GM13976 (cell line): Measurements from ENCODE around the gene HOXD10.

Experiments used
- DNase-seq: peaks from one replicate; pipeline ENCODE4 v3.0.0; 2012; ENCODE audit warnings: low spot score
- in situ Hi-C: fragments of 300-500 bp; cut with MboI; formaldehyde crosslinking; loops from one replicate; pipeline ENCODE4 v1.12.0; 2022; ENCODE audit warnings: low sequenced_read_pairs, mixed read lengths, inconsistent platforms; ENCODE audit not compliant: unreplicated experiment
- TF ChIP-seq, protein P1 (sequence below): IDR thresholded peaks from 2 replicates; pipeline ENCODE4 v1.5.1; 2012; ENCODE audit warnings: borderline replicate concordance, mild to moderate bottlenecking; ENCODE audit not compliant: insufficient read depth; ENCODE audit errors: extremely low read depth, missing control alignments, control extremely low read depth

The HOXD10 gene

DNA sequence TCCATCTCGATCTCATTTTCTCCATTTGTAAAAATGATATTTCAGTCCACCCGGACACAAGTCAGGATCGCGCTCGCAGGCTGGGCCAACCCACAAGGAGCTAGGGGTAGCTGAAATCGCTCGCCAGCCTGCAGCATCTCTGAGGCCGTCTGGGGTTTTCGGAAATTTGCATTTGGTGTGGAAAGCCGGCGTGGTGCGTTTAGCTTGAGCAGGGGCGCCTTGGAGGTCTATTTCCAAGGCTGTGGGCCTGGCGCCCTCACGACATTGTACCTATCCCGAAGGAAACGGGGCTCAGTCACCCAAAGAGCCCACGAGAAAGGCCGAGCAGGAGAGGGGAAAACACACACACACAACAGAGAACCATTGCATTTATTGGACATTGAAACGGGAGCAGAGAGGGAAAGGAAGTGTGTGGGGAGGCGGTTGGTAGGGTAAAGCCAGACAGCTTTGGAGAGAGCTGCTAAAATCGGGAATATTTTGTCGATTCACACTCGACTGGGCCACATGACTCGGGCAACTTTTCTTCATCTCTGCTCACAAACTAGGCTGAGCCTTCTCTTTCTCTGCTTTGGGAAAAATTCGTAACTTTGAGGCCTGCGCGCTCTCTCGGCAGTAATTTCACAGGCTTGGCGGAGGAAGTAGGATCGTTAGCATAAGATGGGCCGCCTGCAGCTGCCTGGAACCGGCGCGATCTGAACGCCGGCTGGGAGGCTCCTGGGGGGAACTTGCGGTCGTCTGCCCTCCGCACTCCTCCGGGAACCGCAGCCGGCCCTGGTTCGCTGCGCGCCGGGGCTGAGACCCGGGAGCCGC, 11.8 kb downstream of the HOXD10 start:
- in situ Hi-C loops = loop anchor here (10.0 to 25.0 kb wide), 2 partner anchors 684 to 1026 kb away; no protein-coding TSS in a partner anchor
- no peak for DNase-seq
- TF ChIP-seq, protein P1, sequence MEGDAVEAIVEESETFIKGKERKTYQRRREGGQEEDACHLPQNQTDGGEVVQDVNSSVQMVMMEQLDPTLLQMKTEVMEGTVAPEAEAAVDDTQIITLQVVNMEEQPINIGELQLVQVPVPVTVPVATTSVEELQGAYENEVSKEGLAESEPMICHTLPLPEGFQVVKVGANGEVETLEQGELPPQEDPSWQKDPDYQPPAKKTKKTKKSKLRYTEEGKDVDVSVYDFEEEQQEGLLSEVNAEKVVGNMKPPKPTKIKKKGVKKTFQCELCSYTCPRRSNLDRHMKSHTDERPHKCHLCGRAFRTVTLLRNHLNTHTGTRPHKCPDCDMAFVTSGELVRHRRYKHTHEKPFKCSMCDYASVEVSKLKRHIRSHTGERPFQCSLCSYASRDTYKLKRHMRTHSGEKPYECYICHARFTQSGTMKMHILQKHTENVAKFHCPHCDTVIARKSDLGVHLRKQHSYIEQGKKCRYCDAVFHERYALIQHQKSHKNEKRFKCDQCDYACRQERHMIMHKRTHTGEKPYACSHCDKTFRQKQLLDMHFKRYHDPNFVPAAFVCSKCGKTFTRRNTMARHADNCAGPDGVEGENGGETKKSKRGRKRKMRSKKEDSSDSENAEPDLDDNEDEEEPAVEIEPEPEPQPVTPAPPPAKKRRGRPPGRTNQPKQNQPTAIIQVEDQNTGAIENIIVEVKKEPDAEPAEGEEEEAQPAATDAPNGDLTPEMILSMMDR = no peak

GRCh38 chr2:176128982-176129796, 12.6 kb downstream of the HOXD10 start, which contains the start of gene HOXD8:
Gene HOXD8, plus strand, starts transcription at chr2:176129705. Its CDS starts 662 bp downstream, at chr2:176130367.
- in situ Hi-C loops = loop anchor here (10.0 to 25.0 kb wide), 2 partner anchors 683 to 1026 kb away; no protein-coding TSS in a partner anchor
- TF ChIP-seq, protein P1 = no peak
- DNase-seq = no peak

DNA sequence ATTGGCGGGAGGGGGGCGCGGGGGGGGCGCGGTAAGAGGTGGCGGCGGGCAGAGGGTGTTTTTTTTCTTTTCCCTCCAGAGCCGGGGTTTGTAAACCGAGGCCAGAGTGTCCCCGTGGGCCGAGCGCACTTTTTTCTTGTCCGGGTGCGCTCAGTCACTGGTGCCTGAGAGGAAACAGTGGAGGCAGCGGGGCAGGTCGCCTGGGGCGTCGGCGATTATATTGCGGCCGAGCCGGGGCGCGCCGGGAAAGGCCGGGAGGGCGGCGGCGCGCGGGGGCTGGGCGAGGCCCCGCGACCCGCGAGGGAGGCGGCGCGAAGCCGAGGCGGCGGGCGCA, 13.2 kb downstream of the HOXD10 start:
- DNase-seq = no peak

DNA sequence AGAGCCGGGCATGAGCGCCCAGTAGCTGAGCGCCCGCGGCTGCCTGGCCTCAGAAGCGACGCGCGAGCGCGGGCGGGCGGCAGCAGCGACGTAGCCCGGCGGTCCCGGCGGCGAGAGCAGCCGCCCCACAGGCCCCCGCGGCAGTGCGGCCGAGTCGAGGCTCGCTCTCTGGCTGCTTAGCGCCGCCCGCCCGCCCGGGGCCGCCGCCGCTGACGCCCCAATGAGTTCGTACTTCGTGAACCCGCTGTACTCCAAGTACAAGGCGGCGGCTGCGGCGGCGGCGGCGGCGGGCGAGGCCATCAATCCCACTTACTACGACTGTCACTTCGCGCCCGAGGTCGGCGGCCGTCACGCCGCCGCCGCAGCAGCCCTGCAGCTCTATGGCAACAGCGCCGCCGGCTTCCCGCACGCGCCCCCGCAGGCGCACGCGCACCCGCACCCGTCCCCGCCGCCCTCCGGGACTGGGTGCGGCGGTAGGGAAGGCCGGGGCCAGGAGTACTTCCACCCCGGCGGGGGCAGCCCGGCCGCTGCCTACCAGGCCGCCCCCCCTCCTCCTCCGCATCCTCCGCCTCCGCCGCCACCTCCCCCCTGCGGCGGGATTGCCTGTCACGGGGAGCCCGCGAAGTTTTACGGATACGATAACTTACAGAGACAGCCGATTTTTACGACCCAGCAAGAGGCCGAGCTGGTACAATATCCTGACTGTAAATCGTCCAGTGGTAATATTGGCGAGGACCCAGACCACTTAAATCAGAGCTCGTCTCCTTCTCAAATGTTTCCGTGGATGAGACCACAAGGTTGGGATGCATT, 13.8 kb downstream of the HOXD10 start:
- in situ Hi-C loops = loop anchor here (25.0 kb wide), 1 partner anchor 682 kb away; no protein-coding TSS in a partner anchor
- TF ChIP-seq, protein P1 = no peak
- no peak for DNase-seq

More for the DNA sequence above, 13.2 kb downstream of the HOXD10 start:
- TF ChIP-seq, protein P1 = no peak
- in situ Hi-C loops = loop anchor here (10.0 to 25.0 kb wide), 2 partner anchors 683 to 1025 kb away; no protein-coding TSS in a partner anchor

DNA sequence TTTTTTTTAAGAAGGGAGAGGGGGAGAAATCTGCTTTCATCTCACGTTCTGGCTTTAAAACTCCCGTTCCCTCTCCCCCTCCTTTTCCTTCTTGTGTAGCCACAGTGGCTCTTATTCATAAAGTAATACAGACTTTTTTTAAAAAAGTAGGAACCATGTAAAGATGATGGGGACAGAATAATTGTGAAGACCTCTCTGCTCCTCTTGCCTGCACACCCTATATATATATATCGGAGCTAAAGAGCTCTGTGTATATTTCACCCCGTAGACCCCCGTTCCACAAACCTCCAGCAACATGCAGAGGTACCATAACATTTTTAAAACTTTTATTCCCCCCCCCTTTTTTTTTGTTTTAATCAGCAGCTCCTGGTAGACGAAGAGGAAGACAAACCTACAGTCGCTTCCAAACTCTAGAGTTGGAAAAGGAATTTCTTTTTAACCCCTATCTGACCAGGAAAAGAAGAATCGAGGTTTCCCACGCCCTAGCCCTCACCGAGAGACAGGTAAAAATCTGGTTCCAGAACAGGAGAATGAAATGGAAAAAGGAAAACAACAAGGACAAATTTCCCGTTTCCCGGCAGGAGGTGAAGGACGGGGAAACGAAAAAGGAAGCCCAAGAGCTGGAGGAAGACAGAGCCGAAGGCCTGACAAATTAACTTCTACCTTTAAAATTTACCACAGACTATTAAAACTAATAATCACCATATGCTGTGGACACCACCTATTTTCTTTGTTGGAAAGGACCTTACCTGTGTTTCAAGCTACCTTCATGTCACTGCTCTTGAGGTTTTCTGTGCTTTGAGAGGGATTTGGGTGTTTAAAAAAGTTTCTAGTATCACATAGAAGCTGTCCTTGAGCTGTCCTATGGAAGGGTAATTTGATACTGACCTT, 14.6 kb downstream of the HOXD10 start:
- no peak for DNase-seq
- TF ChIP-seq, protein P1 = no peak
- in situ Hi-C loops = loop anchor here (25.0 kb wide), 1 partner anchor 681 kb away; no protein-coding TSS in a partner anchor
